ENCODE measurements around the gene MMEL1.

DNA sequence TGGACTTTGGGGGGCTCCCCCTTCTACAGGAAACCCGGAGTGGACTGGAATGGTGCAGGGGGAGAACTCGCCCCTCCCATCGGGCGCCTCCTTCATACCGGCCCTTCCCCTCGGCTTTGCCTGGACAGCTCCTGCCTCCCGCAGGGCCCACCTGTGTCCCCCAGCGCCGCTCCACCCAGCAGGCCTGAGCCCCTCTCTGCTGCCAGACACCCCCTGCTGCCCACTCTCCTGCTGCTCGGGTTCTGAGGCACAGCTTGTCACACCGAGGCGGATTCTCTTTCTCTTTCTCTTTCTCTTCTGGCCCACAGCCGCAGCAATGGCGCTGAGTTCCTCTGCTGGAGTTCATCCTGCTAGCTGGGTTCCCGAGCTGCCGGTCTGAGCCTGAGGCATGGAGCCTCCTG lies 76.5 kb downstream of the MMEL1 start, which contains the start of gene TNFRSF14:
- TF ChIP-seq, protein P1, sequence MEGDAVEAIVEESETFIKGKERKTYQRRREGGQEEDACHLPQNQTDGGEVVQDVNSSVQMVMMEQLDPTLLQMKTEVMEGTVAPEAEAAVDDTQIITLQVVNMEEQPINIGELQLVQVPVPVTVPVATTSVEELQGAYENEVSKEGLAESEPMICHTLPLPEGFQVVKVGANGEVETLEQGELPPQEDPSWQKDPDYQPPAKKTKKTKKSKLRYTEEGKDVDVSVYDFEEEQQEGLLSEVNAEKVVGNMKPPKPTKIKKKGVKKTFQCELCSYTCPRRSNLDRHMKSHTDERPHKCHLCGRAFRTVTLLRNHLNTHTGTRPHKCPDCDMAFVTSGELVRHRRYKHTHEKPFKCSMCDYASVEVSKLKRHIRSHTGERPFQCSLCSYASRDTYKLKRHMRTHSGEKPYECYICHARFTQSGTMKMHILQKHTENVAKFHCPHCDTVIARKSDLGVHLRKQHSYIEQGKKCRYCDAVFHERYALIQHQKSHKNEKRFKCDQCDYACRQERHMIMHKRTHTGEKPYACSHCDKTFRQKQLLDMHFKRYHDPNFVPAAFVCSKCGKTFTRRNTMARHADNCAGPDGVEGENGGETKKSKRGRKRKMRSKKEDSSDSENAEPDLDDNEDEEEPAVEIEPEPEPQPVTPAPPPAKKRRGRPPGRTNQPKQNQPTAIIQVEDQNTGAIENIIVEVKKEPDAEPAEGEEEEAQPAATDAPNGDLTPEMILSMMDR (conservative IDR thresholded peaks at IDR 0.05; ENCODE audit: low read depth, low read length) = no peak
- TF ChIP-seq EZH2 (IDR thresholded peaks at IDR 0.05; ENCODE audit: low read length, unreplicated experiment) (no peak), EZH2phosphoT487 (IDR thresholded peaks at IDR 0.05; ENCODE audit: borderline replicate concordance, low read length) (no peak)
